Stimulated activated CD4-positive, alpha-beta T cell treated with anti-CD3 and anti-CD28 coated beads, Interleukin-4, amount 100 ng/mL, for 48 hours (primary cell): ENCODE results near the gene TNS1.

Experiments
- DNase-seq, 2 donors: peaks; one replicate each; pipeline ENCODE4 v3.0.0-alpha.2; 2020; ENCODE audit warnings: low read depth in 2 of 2

TNS1 gene

GRCh38 chr2:217832987-217833386 lies 169.8 kb downstream of the TNS1 start:
- no peak for DNase-seq

- no peak for DNase-seq
These were observed 170.7 kb downstream of the TNS1 start for GRCh38 chr2:217832115-217832514.

GRCh38 chr2:217831306-217831705 lies 171.5 kb downstream of the TNS1 start:
- DNase-seq = no peak

- DNase-seq = no peak
These were observed 172.0 kb downstream of the TNS1 start for GRCh38 chr2:217830807-217831206.

- no peak for DNase-seq
These were observed 172.7 kb downstream of the TNS1 start for GRCh38 chr2:217830061-217830460.

GRCh38 chr2:217829420-217829819 lies 173.4 kb downstream of the TNS1 start:
- no peak for DNase-seq

DNA sequence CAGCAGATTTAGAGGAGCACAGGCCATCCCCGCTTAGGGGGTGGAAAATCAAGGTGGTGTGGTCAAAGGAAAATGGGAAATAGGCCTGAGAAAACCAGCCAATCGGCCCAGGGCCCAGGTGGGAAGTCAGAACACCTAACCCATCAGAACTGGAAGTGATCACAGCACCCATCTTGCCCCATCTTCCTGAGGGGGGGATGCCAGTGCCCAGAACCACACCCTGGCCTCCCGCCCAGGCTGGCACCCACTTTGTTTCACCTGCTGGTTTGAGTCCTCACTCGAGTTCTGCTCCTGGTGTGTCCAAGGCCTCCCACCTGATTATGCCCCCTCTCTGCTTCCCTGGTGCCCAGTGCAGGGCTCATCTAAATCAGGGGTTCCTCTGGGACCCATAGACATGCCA lies 174.5 kb downstream of the TNS1 start:
- DNase-seq = no peak

DNA sequence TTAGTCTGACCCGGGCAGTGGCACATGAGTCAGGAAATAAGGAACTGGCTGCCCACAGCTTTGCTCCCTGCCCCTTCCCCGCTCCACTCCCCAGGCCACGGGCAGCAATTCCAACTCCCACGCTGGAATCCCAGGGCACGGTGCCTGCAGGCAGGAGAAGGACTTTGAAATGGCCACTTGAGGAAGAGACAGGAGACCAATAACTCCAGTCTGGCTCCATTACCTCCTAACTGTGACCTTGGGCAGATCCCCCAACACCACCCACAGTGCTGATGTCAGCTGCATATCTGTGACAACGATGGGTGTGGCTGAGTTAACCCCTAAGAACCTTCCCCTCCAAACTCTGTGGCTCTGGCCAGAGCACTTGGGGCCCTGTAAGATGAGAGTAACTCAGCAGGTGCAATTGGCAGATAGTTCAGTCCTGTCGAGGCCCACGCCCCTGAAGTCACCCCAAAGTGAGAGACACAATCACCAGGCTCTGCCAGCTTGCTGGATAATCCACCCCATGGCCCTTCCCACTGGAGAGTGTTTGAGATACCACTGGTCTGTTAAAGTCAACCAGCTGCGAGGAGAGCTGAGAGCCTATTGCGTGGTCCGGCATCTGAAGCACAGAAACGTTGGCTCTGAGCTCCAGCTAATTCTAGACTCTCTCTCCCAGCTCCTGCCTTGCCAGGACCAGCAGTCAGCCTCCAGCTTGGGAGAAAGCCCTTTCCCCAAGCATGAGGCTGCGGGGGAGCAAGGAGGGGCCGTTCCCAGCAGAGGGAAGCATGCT lies 175.2 kb downstream of the TNS1 start:
- no peak for DNase-seq

- no peak for DNase-seq
These were observed 175.8 kb downstream of the TNS1 start for GRCh38 chr2:217826991-217827390.

- no peak for DNase-seq
These were observed 176.3 kb downstream of the TNS1 start for GRCh38 chr2:217826520-217826919.

DNA sequence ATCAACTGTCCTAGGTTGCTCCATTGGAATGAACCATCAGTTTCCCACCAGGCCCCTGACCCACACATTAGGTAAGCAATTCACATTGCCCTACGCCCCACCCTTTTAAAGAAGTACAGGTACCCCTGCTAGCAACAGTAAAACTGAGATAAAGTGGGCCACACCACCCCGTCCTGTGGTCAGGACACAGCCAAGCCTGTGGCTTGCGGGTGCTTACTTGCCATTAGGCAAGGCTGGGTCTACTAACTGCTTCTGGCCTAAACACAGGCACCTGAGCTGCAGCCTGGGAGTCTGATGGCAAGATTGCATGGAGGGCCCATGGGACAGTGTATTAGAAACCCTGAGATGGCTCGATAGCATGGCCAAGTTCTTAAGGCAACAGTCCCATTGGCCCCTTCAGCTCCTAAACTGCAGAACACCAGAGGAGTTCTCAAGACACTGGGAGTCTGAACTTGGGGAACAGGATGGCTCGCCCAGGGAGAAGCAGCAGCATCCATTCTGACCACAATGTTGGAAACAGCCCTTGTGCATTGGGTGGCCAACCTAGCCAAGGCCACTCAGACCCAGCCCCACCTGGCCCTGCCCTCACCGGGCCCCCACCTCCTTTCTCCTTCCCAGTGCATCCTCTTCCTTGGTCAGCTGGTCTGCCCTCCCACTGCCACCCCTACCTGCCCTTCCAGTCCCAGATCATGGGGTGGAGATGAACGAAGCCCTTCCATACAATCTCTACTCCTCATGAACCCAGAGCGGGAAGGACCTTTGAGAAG lies 177.1 kb downstream of the TNS1 start:
- no peak for DNase-seq

DNA sequence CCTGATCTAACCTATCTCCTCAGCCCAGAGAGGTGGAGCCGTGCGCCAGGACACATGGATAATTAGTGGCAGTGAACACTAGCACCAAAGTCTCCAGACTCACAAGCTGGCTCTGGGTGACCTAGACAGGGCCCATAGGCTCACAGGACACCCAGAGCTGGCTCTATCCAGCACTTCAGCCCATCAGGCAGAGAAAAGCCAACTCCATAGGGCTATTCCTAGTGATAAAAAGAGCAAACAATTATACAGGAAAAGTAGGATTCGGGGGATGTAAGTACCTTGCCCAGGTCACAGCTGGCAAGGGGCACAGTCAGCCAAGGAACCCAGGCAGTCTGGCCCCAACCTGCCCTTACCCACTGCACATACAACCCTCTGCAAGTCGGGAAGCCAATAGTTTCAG lies 178.6 kb downstream of the TNS1 start:
- DNase-seq = no peak

- DNase-seq = no peak
These were observed 179.2 kb downstream of the TNS1 start for GRCh38 chr2:217823626-217824025.

DNA sequence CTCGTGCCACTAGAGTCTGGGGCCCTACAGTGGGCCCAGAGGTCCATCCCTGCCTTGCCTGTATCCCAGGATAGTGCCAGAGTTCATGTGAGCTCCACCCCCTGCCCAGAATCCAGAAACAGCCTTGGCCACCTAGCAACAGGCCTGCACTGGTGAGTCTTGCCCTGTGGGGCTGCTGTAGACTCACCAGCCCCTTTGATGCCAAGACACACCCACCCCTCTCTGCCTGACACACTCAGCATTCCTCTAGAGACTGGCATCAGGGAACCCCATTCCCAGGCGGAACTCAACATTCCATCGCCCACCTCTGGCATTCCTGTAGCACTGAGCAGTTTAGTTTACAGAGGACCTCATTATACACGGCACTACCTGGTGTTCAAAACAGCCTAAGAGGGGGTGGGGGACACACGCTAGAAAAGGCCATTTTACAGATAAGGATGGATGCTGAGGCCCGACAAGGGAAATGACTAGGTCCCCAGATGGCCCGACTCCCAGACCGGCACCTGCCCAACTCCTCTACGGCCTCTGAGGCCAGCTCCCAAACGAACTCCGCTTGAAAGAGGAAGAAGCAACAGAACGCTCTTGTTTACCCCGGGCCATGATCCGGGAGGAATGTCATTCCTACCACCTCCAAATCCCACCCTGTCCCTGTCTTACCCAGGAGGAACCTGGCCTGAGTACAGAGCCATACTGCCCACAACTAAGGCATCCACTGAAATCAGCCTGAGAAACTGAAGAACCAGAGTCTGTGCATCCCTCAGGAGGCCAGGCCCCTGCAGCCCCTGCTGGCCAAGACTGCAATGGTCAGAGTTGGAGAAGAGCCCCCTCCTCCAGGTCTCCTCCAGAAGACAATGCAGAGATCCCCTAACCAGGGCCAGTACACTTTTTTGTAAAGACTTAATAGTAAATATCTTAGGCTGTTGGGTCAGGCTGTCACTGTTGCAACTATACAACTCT lies 180.2 kb downstream of the TNS1 start:
- DNase-seq = no peak

GRCh38 chr2:217821536-217822147 lies 181.2 kb downstream of the TNS1 start:
- DNase-seq = no peak

GRCh38 chr2:217820904-217821303 lies 181.9 kb downstream of the TNS1 start:
- no peak for DNase-seq

GRCh38 chr2:217820091-217820819 lies 182.5 kb downstream of the TNS1 start:
- no peak for DNase-seq

GRCh38 chr2:217818293-217818850 lies 184.4 kb downstream of the TNS1 start:
- DNase-seq = no peak

DNA sequence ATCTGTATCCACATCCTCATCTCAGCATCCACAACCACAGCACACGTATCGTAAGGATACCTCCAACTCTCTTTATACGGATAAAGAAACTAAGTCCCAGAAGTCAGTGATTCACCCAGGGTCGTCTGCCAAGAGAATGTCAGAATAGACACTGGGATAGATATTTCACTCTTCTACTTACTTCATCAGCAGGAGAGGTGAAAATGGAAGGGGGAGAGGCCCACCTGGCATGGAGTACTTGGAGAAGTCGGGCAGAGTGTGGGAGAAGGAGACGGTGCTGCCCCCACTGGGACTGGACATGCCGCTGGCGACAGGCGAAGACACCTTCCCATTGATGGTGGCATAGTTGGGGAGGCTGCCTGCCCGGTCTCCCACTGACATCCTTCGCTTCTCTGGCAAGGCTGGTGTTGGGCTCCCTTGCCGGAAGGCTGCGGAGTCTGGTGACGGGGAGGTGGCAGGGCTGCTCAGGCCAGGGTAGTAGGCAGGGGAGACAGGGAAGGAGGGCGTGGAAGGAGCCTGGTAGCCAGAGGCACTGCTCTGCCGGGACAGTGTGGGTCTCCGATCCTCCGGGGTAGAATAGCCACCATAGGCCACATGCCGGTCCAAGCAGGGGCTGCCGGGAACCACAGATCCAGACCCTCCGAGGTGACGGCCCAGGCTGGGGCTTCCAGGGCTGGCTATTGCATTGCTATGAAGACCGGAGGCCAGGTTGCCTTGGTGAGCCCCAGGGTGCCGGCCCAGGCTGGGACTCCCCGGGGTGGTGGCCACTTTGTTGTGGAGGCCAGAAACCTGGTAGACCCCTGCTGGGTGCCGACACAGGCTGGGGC lies 185.1 kb downstream of the TNS1 start:
- DNase-seq = no peak

- DNase-seq = no peak
These were observed 186.4 kb downstream of the TNS1 start for GRCh38 chr2:217816396-217816869.
